H1 (cell line): ENCODE measurements around the gene LRRK1. TPM values are rescaled to one million over a fixed set of nuclear protein-coding genes. Genes with fewer than 3 reads are reported as not detected.

Experiments used
- ATF3 ChIP-seq: IDR thresholded peaks from 2 replicates; pipeline ENCODE4 v1.6.1; 2011; ENCODE audit warnings: low read depth, mild to moderate bottlenecking, low read length; ENCODE audit not compliant: insufficient read depth
- SIRT6 ChIP-seq: IDR thresholded peaks from one replicate; pipeline ENCODE4 v1.7.1; 2012; ENCODE audit warnings: low read length, inconsistent platforms
- SP2 ChIP-seq: IDR thresholded peaks from 2 replicates; pipeline ENCODE4 v1.6.1; 2012; ENCODE audit warnings: mild to moderate bottlenecking, low read length, inconsistent platforms
- SP4 ChIP-seq: IDR thresholded peaks from 2 replicates; pipeline ENCODE4 v1.6.1; 2012; ENCODE audit warnings: low read length, inconsistent platforms
- TEAD4 ChIP-seq: IDR thresholded peaks from 2 replicates; pipeline ENCODE4 v1.6.1; 2012; ENCODE audit warnings: low read depth, low read length, inconsistent platforms, mixed read lengths
- polyA plus RNA-seq, 7 experiments: library from polyadenylated mRNA; depleted of rRNA in 3 of 7; stranded (reverse) in 5 of 7; unstranded in 2 of 7; fragments of >200 nt in 5 of 7; fragments of 200-250 nt in 2 of 7; gene quantifications; 1 replicate in 5 of 7; 2 replicates in 1 of 7; 4 replicates in 1 of 7; pipeline versions ENCODE4 v1.2.1 to v1.2.3, GENCODE V29; 2011 to 2013; ENCODE audit warnings: missing spikeins in 2 of 7, mixed read lengths in 2 of 7
- total RNA-seq: library from RNA; stranded (reverse); fragmentation: NEBNext Ultra II Directional; extraction: Animal tissue kit (Norgen Biotek cat#: 25700); gene quantifications from 2 replicates; pipeline ENCODE4 v1.2.1, GENCODE V29; 2021

LRRK1 gene
- total and polyA plus RNA-seq, 2 of the 8 experiments (the other 6 are each of a cell fraction or from before 2014, with no cell fraction given), result 1.2 to 3.6 TPM

GRCh38 chr15:101057841-101058407 is 138.8 kb downstream of the LRRK1 start (continued):
- TF ChIP-seq SP4 (no peak), SP2 (no peak), ATF3 (no peak), TEAD4 (no peak), SIRT6 (no peak)
